GM12878 (cell line): ENCODE results near the gene AGPAT4. TPM values are rescaled to one million over a fixed set of nuclear protein-coding genes. Genes with fewer than 3 reads are reported as not detected.

Experiments used
- ATAC-seq: fragments of 200-7000 bp; cut with Tn5 transposase; 3 replicates; pipeline ENCODE4 v1.9.1; 2020; ENCODE audit warnings: mild to moderate bottlenecking, moderate library complexity
- BruUV-seq: library from RNA; stranded (reverse); fragments of 400-500 nt; replicated peaks from 2 replicates; lab custom pipeline; 2021; lab: Mats Ljungman, UMichigan
- CTCF ChIA-PET: fragments of 300-600 bp; sonication (Branson Sonifier 250); formaldehyde crosslinking; extraction: SDS; loops from one replicate; lab custom pipeline; 2021; ENCODE audit warnings: inconsistent platforms; lab: Yijun Ruan, JAX
- POLR2A ChIA-PET: fragments of 350-600 bp; formaldehyde crosslinking; extraction: SDS; loops from one replicate; lab custom pipeline; 2021; ENCODE audit warnings: inconsistent platforms; lab: Charles Lee
- RAD21 ChIA-PET: fragments of 300-600 bp; sonication (Branson Sonifier 250); formaldehyde crosslinking; loops from one replicate; lab custom pipeline; 2023; ENCODE audit warnings: antibody characterized with exemption; ENCODE audit not compliant: unreplicated experiment; lab: Charles Lee
- SMC1A ChIA-PET: fragments of 300-600 bp; sonication (Branson Sonifier 250); formaldehyde crosslinking; loops from one replicate; lab custom pipeline; 2023; ENCODE audit not compliant: unreplicated experiment, uncharacterized antibody; lab: Charles Lee
- DNase-seq: peaks from one replicate; pipeline ENCODE4 v3.0.0-alpha.2; 2011; ENCODE audit warnings: low read depth, low spot score
- FAIRE-seq: peaks from 3 replicates; lab custom pipeline; 2011; peaks lifted over from hg19 to GRCh38; lab: Jason Lieb, UNC
- H2AFZ ChIP-seq: 2 replicates; pipeline ENCODE4 v1.6.0; 2011; ENCODE audit warnings: low read depth, low read length, control low read depth; ENCODE audit not compliant: control insufficient read depth
- H3K27ac ChIP-seq: 2 replicates; pipeline ENCODE4 v1.5.1; 2011; ENCODE audit warnings: control low read depth; ENCODE audit not compliant: control insufficient read depth, insufficient read depth
- H3K27me3 ChIP-seq, 2 experiments: replicated peaks in 1 of 2; 2 replicates each; pipeline versions ENCODE4 v1.6.0 to v1.6.1; 2011; ENCODE audit warnings: low read length in 1 of 2; ENCODE audit not compliant: control insufficient read depth in 2 of 2, insufficient read depth in 2 of 2
- H3K36me3 ChIP-seq, 2 experiments: 2 replicates each; pipeline ENCODE4 v1.5.1; 2011; ENCODE audit warnings: low read length in 1 of 2; ENCODE audit not compliant: control insufficient read depth in 2 of 2, insufficient read depth in 2 of 2
- H3K4me1 ChIP-seq: 2 replicates; pipeline ENCODE4 v1.6.1; 2011; ENCODE audit warnings: mild to moderate bottlenecking, low read length, moderate library complexity, mixed read lengths; ENCODE audit not compliant: control insufficient read depth, insufficient read depth
- H3K4me2 ChIP-seq: 2 replicates; pipeline ENCODE4 v1.6.0; 2011; ENCODE audit warnings: control low read depth; ENCODE audit not compliant: control insufficient read depth, insufficient read depth
- H3K4me3 ChIP-seq: fragments of 200-600 bp; sonication (generic); 2 replicates; pipeline ENCODE4 v1.5.1; 2016
- H3K79me2 ChIP-seq: 2 replicates; pipeline ENCODE4 v1.6.0; 2011; ENCODE audit warnings: low read length; ENCODE audit not compliant: control insufficient read depth, insufficient read depth
- H3K9ac ChIP-seq: 2 replicates; pipeline ENCODE4 v1.8.0; 2011; ENCODE audit warnings: low read length, control low read depth, mixed read lengths; ENCODE audit not compliant: control insufficient read depth, insufficient read depth
- H3K9me3 ChIP-seq: replicated peaks from 3 replicates; pipeline ENCODE4 v1.5.1; 2011; ENCODE audit warnings: mild to moderate bottlenecking, low read length; ENCODE audit not compliant: control insufficient read depth, insufficient read depth
- H4K20me1 ChIP-seq: 2 replicates; pipeline ENCODE4 v1.6.0; 2011; ENCODE audit not compliant: control insufficient read depth, insufficient read depth
- ATF3 ChIP-seq: IDR thresholded peaks from 2 replicates; pipeline ENCODE4 v1.6.1; 2011; ENCODE audit warnings: low read depth, mild to moderate bottlenecking, low read length, moderate library complexity, borderline replicate concordance; ENCODE audit errors: extremely low read depth
- CBFB ChIP-seq: IDR thresholded peaks from 2 replicates; pipeline ENCODE4 v1.6.1; 2016; ENCODE audit warnings: antibody characterized with exemption, low read depth
- ESRRA ChIP-seq: IDR thresholded peaks from 2 replicates; pipeline ENCODE4 v1.6.1; 2012; ENCODE audit warnings: mild to moderate bottlenecking, low read length, improper control_type of control experiment
- NFIC ChIP-seq: IDR thresholded peaks from 2 replicates; pipeline ENCODE4 v1.6.1; 2012; ENCODE audit warnings: low read depth, mild to moderate bottlenecking, inconsistent platforms, low read length, moderate library complexity
- PAX8 ChIP-seq: fragments of 450-650 bp; IDR thresholded peaks from 2 replicates; pipeline ENCODE4 v1.6.1; 2017; ENCODE audit warnings: mild to moderate bottlenecking, moderate library complexity
- POLR2AphosphoS2 ChIP-seq: IDR thresholded peaks from 2 replicates; pipeline ENCODE4 v1.6.1; 2011; ENCODE audit warnings: low read depth, mild to moderate bottlenecking, low read length, improper control_type of control experiment, moderate library complexity
- RB1 ChIP-seq: fragments of 450-650 bp; formaldehyde crosslinking; IDR thresholded peaks from 2 replicates; pipeline ENCODE4 v1.6.1; 2017; ENCODE audit warnings: mild to moderate bottlenecking, borderline replicate concordance
- RELB ChIP-seq: fragments of 450-650 bp; IDR thresholded peaks from 2 replicates; pipeline ENCODE4 v1.6.1; 2017; ENCODE audit warnings: low read depth, mild to moderate bottlenecking, moderate library complexity
- REST ChIP-seq: IDR thresholded peaks from 2 replicates; pipeline ENCODE4 v1.6.1; 2012; ENCODE audit warnings: mild to moderate bottlenecking, low read depth, low read length
- RFX5 ChIP-seq: IDR thresholded peaks from 2 replicates; pipeline ENCODE4 v1.6.1; 2011; ENCODE audit warnings: low read depth, low read length, improper control_type of control experiment
- RUNX3 ChIP-seq: IDR thresholded peaks from 2 replicates; pipeline ENCODE4 v1.6.1; 2012; ENCODE audit warnings: low read length, inconsistent platforms
- SIN3A ChIP-seq: IDR thresholded peaks from 2 replicates; pipeline ENCODE4 v1.6.1; 2012; ENCODE audit warnings: low read depth, low read length, improper control_type of control experiment
- SREBF1 ChIP-seq: IDR thresholded peaks from 2 replicates; pipeline ENCODE4 v1.6.1; 2012; ENCODE audit warnings: mild to moderate bottlenecking, low read length
- USF1 ChIP-seq: IDR thresholded peaks from 2 replicates; pipeline ENCODE4 v1.6.1; 2011; ENCODE audit warnings: borderline replicate concordance, low read depth, mild to moderate bottlenecking, moderate library complexity, mixed read lengths, low read length; ENCODE audit not compliant: insufficient read depth; ENCODE audit errors: extremely low read length
- ZNF274 ChIP-seq: IDR thresholded peaks from one replicate; pipeline ENCODE4 v1.8.0; 2011; ENCODE audit not compliant: insufficient read length, insufficient read depth
- in situ Hi-C: fragments of 300-500 bp; cut with MboI; formaldehyde crosslinking; loops from 9 replicates; pipeline ENCODE4 v1.14.3; 2018; ENCODE audit warnings: mixed read lengths
- intact Hi-C: fragments of 100-400 bp; cut with micrococcal nuclease; formaldehyde crosslinking; loops from one replicate; pipeline ENCODE4 v1.14.2; 2022; ENCODE audit not compliant: unreplicated experiment
- polyA plus RNA-seq, 11 experiments: library from polyadenylated mRNA; depleted of rRNA in 4 of 11; unstranded in 6 of 11; stranded (reverse) in 5 of 11; fragments of >200 nt; fragmentation: Nextera tagmentation in 4 of 11; fragmentation: Illumina TruSeq in 1 of 11; extraction: Ambion mirVana in 4 of 11; extraction: Trizol in 1 of 11; gene quantifications; 1 replicate in 1 of 11; 2 replicates in 10 of 11; pipeline versions ENCODE4 v1.2.1 to v1.2.3, GENCODE V29; 2011 to 2016; ENCODE audit warnings: inconsistent platforms in 2 of 11, missing spikeins in 2 of 11, low read depth in 1 of 11
- total RNA-seq, 4 experiments: library from RNA; depleted of rRNA in 3 of 4; stranded (reverse); fragments of >200 nt in 3 of 4; fragmentation: Illumina TruSeq in 1 of 4; extraction: Trizol in 1 of 4; gene quantifications; 2 replicates each; pipeline versions ENCODE4 v1.2.1 to v1.2.3, GENCODE V29; 2013 to 2021

The AGPAT4 gene
- total and polyA plus RNA-seq, 10 of the 15 experiments (the other 5 are each of a cell fraction or from before 2014, with no cell fraction given): 0.34 to 2.2 (median 1.3) TPM

- intact Hi-C loops (no loop called here), in situ Hi-C loops (no loop called here)
- H3K27ac ChIP-seq: no peak overlapping the region
- H3K9ac ChIP-seq: no peak overlapping the region
- ChIA-PET POLR2A (no interaction called here), CTCF (no interaction called here), SMC1A (no interaction called here), RAD21 (interaction anchor here (0.6 kb wide), 1 partner anchor 117 kb away, joined by 3 read pairs; no protein-coding TSS in a partner anchor)
- BruUV-seq: no TSS peak
- TF ChIP-seq RUNX3: no peak
- no peak for TF ChIP-seq ATF3
- TF ChIP-seq ZNF274: no peak
- no peak for TF ChIP-seq PAX8
- no peak for TF ChIP-seq SIN3A
- no peak for TF ChIP-seq POLR2AphosphoS2
- TF ChIP-seq CBFB: no peak
- no peak for TF ChIP-seq RB1
- no peak for TF ChIP-seq NFIC
- no peak for TF ChIP-seq USF1
- TF ChIP-seq RELB: no peak
- no peak for TF ChIP-seq SREBF1
- TF ChIP-seq REST: no peak
- TF ChIP-seq RFX5: no peak
- TF ChIP-seq ESRRA: no peak
- DNase-seq (no peak), FAIRE-seq (no peak), ATAC-seq (no peak)
- H3K4me3 ChIP-seq: no peak overlapping the region
- H3K79me2 ChIP-seq: no peaks in the 10 kb centered on the region
- H4K20me1 ChIP-seq: no peaks in the 10 kb centered on the region
- no peaks in the 10 kb centered on the region for H3K36me3 ChIP-seq
- H3K27me3 ChIP-seq: no peaks in the 10 kb centered on the region
- no peak overlapping the region for H3K4me2 ChIP-seq
- no peaks in the 10 kb centered on the region for H3K4me1 ChIP-seq
- H3K9me3 ChIP-seq: no peaks in the 10 kb centered on the region
- H2AFZ ChIP-seq: no peak overlapping the region
Measured at GRCh38 chr6:161300823-161301222, 27.0 kb upstream of the AGPAT4 start.
